LNCaP clone FGC (cell line): ENCODE measurements around the gene CRISPLD2.

ENCODE experiments used
- DNase-seq: peaks from one replicate; pipeline ENCODE4 v3.0.0-alpha.2; 2011; ENCODE audit warnings: low read depth
- H3K4me3 ChIP-seq: 2 replicates; pipeline ENCODE4 v1.5.1; 2011; ENCODE audit warnings: mild to moderate bottlenecking, low read depth, low read length, control low read depth
- CTCF ChIP-seq: IDR thresholded peaks from 2 replicates; pipeline ENCODE4 v1.5.1; 2012; ENCODE audit warnings: mild to moderate bottlenecking; ENCODE audit not compliant: control insufficient read depth, insufficient read depth; ENCODE audit errors: extremely low read depth

The CRISPLD2 gene

GRCh38 chr16:84861671-84862070, 41.9 kb downstream of the CRISPLD2 start:
- no peak overlapping the region for H3K4me3 ChIP-seq
- TF ChIP-seq CTCF: no peak
- no peak for DNase-seq

- no peak for DNase-seq
- no peak for TF ChIP-seq CTCF
- no peak overlapping the region for H3K4me3 ChIP-seq
These were observed 43.2 kb downstream of the CRISPLD2 start for GRCh38 chr16:84862804-84863480.

GRCh38 chr16:84863481-84863814, 43.7 kb downstream of the CRISPLD2 start:
- no peak for DNase-seq
- no peak for TF ChIP-seq CTCF
- no peak overlapping the region for H3K4me3 ChIP-seq

GRCh38 chr16:84864326-84864955, 44.7 kb downstream of the CRISPLD2 start:
- no peak for TF ChIP-seq CTCF
- H3K4me3 ChIP-seq: no peak overlapping the region
- DNase-seq: no peak

GRCh38 chr16:84867696-84868095, 47.9 kb downstream of the CRISPLD2 start:
- TF ChIP-seq CTCF: no peak
- H3K4me3 ChIP-seq: no peak overlapping the region

GRCh38 chr16:84868328-84868727, 48.5 kb downstream of the CRISPLD2 start:
- DNase-seq: no peak
- H3K4me3 ChIP-seq: no peak overlapping the region
- TF ChIP-seq CTCF: no peak

More at GRCh38 chr16:84867696-84868095, 47.9 kb downstream of the CRISPLD2 start:
- no peak for DNase-seq
